Ovary (tissue), 9 donors: ENCODE data around the gene CPED1. TPM values are rescaled to one million over a fixed set of nuclear protein-coding genes. Genes with fewer than 3 reads are reported as not detected.

Experiments used
- DNase-seq, 5 donors: peaks; one replicate each; pipeline ENCODE4 v3.0.0-alpha.2; 2019 to 2020
- H3K27ac ChIP-seq, 2 donors: fragments of 200-600 bp; one replicate each; pipeline versions ENCODE4 v1.5.1 to v1.8.0; 2019 to 2022
- H3K27me3 ChIP-seq: fragments of 200-600 bp; one replicate; pipeline ENCODE4 v1.8.0; 2022
- H3K36me3 ChIP-seq: fragments of 200-600 bp; sonication (generic); one replicate; pipeline ENCODE4 v1.5.1; 2019
- H3K4me1 ChIP-seq: one replicate; pipeline ENCODE4 v1.8.1; 2013; ENCODE audit warnings: mild to moderate bottlenecking, moderate library complexity; ENCODE audit not compliant: insufficient read depth
- H3K4me3 ChIP-seq: fragments of 200-600 bp; sonication (generic); one replicate; pipeline ENCODE4 v1.5.1; 2017
- H3K9me3 ChIP-seq, 2 donors: fragments of 200-600 bp in 1 of 2; sonication (generic) in 1 of 2; one replicate each; pipeline versions ENCODE4 v1.5.1 to v1.8.1; 2013 to 2019; ENCODE audit warnings: mild to moderate bottlenecking in 1 of 2, moderate library complexity in 1 of 2
- EP300 ChIP-seq: sonication (generic); formaldehyde crosslinking; IDR thresholded peaks from one replicate; pipeline ENCODE4 v1.6.1; 2017; ENCODE audit warnings: antibody characterized with exemption
- POLR2A ChIP-seq: fragments of 450-650 bp; IDR thresholded peaks from one replicate; pipeline ENCODE4 v1.6.1; 2017; ENCODE audit warnings: antibody characterized with exemption, mild to moderate bottlenecking, moderate library complexity
- WGBS, 3 donors: extraction: QIAGEN DNeasy Blood & Tissue Kit in 1 of 3; methylation state at CpG; one replicate each; pipeline versions ENCODE4 v1.1.5 to v1.1.7; 2013 to 2017; 5-methylcytosine and 5-hydroxymethylcytosine counted together
- intact Hi-C, 4 donors: fragments of 100-400 bp; cut with DNase I; formaldehyde crosslinking; loops; one replicate each; pipeline versions ENCODE4 v1.11.0 to v1.15.1; 2022 to 2023
- polyA plus RNA-seq, 2 donors: library from polyadenylated mRNA; stranded (reverse); fragments of 200-250 nt in 1 of 2; fragments of 350-450 nt in 1 of 2; fragmentation: Illumina TruSeq in 1 of 2; extraction: RNeasy Lipid Tissue Mini Kit (QIAGEN cat#74804) in 1 of 2; gene quantifications; one replicate each; pipeline ENCODE4 v1.2.3, GENCODE V29; 2013 to 2014
- total RNA-seq, 7 donors: library from RNA; depleted of rRNA in 2 of 7; stranded (reverse); fragments of >200 nt in 2 of 7; fragmentation: NEBNext Ultra II Directional in 3 of 7; extraction: Animal tissue kit (Norgen Biotek cat#: 25700) in 3 of 7; gene quantifications; one replicate each; pipeline versions ENCODE4 v1.1.0 to v1.2.4, GENCODE V29; 2016 to 2023
- TF ChIP-seq, protein P1 (sequence below), 3 donors: fragments of 450-650 bp in 2 of 3; fragments of 200-600 bp in 1 of 3; IDR thresholded peaks; one replicate each; pipeline versions ENCODE4 v1.5.1 to v1.8.0; 2016 to 2022; ENCODE audit warnings: antibody characterized with exemption in 3 of 3, mild to moderate bottlenecking in 1 of 3
- donor health status: DM: no; HTN: no; CAD: no; lungs with moderate emphysema.
- donor health status: DM: no; HTN: no; CAD: no.
- donor health status: Bipolar disorder and iron deficiency.
- donor health status: DM: yes; HTN: yes; CAD: no.
- donor health status: DM: no; HTN: no; CAD: no.
- donor health status: DM: yes; HTN: yes; CAD: no.

Gene CPED1
- total and polyA plus RNA-seq, 9 donors, result 42.1 to 127 (median 88.8) TPM

DNA sequence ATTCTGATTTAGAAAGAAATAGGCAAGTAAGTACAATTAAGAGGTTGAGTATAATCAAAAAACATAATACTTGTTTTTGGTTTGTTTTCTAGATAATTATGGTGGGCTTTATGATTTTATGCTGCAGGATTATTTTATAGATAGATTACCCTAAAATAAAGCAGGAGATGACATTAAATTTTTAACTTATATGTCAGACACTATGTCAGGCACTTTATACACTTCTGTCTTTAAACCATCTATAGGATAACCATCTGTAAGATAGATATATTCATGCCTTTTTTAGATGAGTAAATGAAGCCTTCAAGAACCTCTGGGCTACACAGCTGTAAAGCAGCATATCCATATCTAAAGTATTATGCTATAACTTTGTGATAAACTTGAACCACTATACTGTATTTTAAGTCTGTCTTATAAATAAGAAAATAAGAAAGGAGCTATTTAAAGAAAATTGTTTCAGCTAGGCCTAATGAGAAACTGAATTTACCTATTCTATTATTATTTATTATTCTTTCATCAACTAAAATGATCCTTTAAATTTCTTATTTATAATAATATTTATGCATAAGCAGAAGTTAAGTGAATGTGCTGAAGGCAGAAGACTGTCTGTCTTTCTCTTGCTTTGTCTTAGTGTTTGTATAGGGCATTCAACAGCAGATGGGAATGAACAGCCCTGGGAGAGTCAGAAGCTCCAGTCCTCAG, 94.0 kb downstream of the CPED1 start:
- no peak overlapping the region for H3K27ac ChIP-seq
- H3K4me1 ChIP-seq, result peaks cover 9% of the 10 kb centered on the region
- H3K27me3 ChIP-seq, result no peaks in the 10 kb centered on the region
- H3K4me3 ChIP-seq, result no peak overlapping the region
- no peaks in the 10 kb centered on the region for H3K36me3 ChIP-seq
- H3K9me3 ChIP-seq, result no peaks in the 10 kb centered on the region
- no peak for TF ChIP-seq EP300
- TF ChIP-seq, protein P1, sequence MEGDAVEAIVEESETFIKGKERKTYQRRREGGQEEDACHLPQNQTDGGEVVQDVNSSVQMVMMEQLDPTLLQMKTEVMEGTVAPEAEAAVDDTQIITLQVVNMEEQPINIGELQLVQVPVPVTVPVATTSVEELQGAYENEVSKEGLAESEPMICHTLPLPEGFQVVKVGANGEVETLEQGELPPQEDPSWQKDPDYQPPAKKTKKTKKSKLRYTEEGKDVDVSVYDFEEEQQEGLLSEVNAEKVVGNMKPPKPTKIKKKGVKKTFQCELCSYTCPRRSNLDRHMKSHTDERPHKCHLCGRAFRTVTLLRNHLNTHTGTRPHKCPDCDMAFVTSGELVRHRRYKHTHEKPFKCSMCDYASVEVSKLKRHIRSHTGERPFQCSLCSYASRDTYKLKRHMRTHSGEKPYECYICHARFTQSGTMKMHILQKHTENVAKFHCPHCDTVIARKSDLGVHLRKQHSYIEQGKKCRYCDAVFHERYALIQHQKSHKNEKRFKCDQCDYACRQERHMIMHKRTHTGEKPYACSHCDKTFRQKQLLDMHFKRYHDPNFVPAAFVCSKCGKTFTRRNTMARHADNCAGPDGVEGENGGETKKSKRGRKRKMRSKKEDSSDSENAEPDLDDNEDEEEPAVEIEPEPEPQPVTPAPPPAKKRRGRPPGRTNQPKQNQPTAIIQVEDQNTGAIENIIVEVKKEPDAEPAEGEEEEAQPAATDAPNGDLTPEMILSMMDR (IDR thresholded peaks at IDR 0.05), result no peak
- TF ChIP-seq POLR2A, result no peak
- intact Hi-C loops, result loop anchor here in 2 of 4 donors (5.0 kb wide), 1 partner anchor 95 kb away; the partner anchor contains the start of gene CPED1 (in 2 of the 2)
- no peak for DNase-seq

DNA sequence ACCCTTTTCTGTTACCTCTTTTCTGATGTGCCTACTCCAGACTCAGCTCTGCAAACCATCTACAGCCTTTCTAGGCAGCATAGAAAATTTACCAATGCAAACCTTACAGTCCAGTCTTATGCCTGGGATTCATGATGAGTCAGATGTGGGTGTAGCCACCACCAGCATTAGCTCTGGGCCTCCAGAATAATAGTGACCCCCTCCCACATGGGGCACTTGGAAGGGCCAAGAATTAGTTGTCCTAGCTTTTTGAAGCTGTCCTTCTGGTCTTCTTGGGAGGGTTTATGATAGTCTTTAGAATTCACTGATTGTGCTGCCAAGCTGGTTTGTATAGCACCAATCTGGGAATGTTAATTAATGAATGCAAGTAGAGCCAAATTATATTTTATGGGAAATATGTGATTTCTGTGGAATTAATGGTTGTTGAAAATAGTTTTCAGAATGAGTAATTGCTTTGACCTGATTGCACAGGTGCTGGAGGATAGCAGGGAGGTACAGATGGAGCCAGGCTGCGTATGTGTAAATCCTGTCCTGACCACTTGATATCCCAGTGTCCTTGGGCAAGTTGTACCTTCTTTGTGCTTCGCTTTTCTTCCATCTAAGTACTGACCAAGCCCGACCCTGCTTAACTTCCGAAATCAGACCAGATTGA, 94.8 kb downstream of the CPED1 start:
- no peak overlapping the region for H3K27ac ChIP-seq
- H3K9me3 ChIP-seq, result no peaks in the 10 kb centered on the region
- H3K27me3 ChIP-seq, result no peaks in the 10 kb centered on the region
- no peak overlapping the region for H3K4me3 ChIP-seq
- TF ChIP-seq, protein P1 (IDR thresholded peaks at IDR 0.05), result no peak
- TF ChIP-seq EP300 (no peak), POLR2A (no peak)
- no peak for DNase-seq
- intact Hi-C loops, result loop anchor here in 2 of 4 donors (5.0 kb wide), 1 partner anchor 96 kb away; the partner anchor contains the start of gene CPED1 (in 2 of the 2)
- WGBS, 3 donors, result 63 to 72% (median 68%) methylated on average over 4 of the region's 4 CpGs
- H3K4me1 ChIP-seq, result peaks cover 9% of the 10 kb centered on the region
- no peaks in the 10 kb centered on the region for H3K36me3 ChIP-seq

DNA sequence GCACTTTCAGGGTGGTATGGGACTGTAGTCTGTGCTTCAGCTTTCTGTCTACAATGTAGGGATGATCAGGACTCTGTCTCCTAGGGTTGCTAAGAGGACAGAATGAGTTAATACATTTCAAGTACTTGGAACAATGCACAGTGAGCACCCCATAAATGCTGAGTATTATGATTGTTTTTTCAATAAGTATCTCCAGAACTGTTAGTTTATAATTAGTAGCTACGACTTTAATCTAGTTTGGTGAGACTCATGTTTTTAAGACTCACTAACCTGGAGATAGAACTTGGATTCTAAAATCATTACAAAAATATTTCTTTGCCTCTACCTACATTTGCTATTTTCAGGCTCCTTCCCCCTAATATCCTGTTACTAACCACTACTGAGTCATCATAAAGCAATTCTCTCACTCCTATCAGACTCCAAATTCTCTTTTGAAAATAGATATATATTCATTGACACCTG, 95.3 kb downstream of the CPED1 start:
- Histone ChIP-seq H3K9me3 (no peaks in the 10 kb centered on the region), H3K36me3 (no peaks in the 10 kb centered on the region), H3K27me3 (no peaks in the 10 kb centered on the region), H3K4me3 (no peak overlapping the region), H3K27ac (no peak overlapping the region), H3K4me1 (peaks cover 9% of the 10 kb centered on the region)
- TF ChIP-seq EP300, result no peak
- 23 to 43% (median 37%) methylated on average over 1 of the region's 1 CpG for WGBS, 3 donors
- intact Hi-C loops, result loop anchor here in 2 of 4 donors (5.0 kb wide), 1 partner anchor 97 kb away; the partner anchor contains the start of gene CPED1 (in 2 of the 2)
- DNase-seq, result no peak

DNA sequence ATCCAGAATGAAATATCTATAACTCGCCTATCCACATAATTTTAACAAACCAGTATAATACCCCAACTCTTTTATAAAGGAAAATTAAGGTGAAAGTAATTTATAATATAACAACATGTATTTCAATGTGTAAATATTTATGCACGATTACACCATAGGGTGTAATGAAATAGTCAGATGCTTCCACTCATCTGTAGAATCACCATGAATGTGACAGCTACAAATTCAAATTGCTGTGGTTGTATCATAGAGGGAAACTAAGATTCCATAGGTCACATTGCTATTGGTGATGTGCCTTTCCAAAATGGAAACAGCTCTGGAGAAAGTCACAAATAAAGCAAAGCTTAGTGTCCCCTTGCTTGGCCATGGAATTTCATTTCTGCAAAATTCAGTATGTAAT, 95.7 kb downstream of the CPED1 start:
- Histone ChIP-seq H3K27ac (peak overlapping the region in 1 of 2 donors; percentile 17), H3K36me3 (no peaks in the 10 kb centered on the region), H3K4me1 (peaks cover 9% of the 10 kb centered on the region), H3K9me3 (no peaks in the 10 kb centered on the region), H3K27me3 (no peaks in the 10 kb centered on the region), H3K4me3 (no peak overlapping the region)
- TF ChIP-seq EP300, result no peak
- TF ChIP-seq POLR2A, result no peak
- TF ChIP-seq, protein P1 (IDR thresholded peaks at IDR 0.05), result no peak
- WGBS, 3 donors, result 25 to 66% (median 45%) methylated on average over 2 of the region's 2 CpGs
- DNase-seq, result no peak
- intact Hi-C loops, result loop anchor here in 2 of 4 donors (5.0 kb wide), 1 partner anchor 97 kb away; the partner anchor contains the start of gene CPED1 (in 2 of the 2)
